Mesodermal cell (in vitro differentiated cells): ENCODE measurements around the gene C1QTNF3.

Source experiments
- H3K27ac ChIP-seq: 2 replicates; pipeline ENCODE4 v1.7.0; 2013; ENCODE audit warnings: mild to moderate bottlenecking, low read depth, low read length, moderate library complexity; ENCODE audit not compliant: severe bottlenecking
- H3K36me3 ChIP-seq: 2 replicates; pipeline ENCODE4 v1.7.1; 2013; ENCODE audit warnings: mild to moderate bottlenecking, low read length, moderate library complexity; ENCODE audit not compliant: control insufficient read depth, insufficient read depth
- H3K4me1 ChIP-seq: one replicate; pipeline ENCODE4 v1.7.1; 2013; ENCODE audit warnings: mild to moderate bottlenecking, low read length; ENCODE audit not compliant: insufficient read depth, control insufficient read depth, poor library complexity, severe bottlenecking
- H3K4me3 ChIP-seq: 2 replicates; pipeline ENCODE4 v1.7.0; 2013; ENCODE audit warnings: low read length, control low read depth, mild to moderate bottlenecking; ENCODE audit not compliant: insufficient read depth, poor library complexity, severe bottlenecking; ENCODE audit errors: extremely low read depth
- H3K9me3 ChIP-seq: 2 replicates; pipeline ENCODE4 v1.7.1; 2013; ENCODE audit warnings: mild to moderate bottlenecking, low read length, moderate library complexity; ENCODE audit not compliant: control insufficient read depth
- WGBS, 2 experiments: methylation state at CpG; one replicate each; pipeline ENCODE4 v1.1.5; 2013; ENCODE audit warnings: missing lambda C conversion rate in 2 of 2; ENCODE audit not compliant: insufficient coverage in 2 of 2; 5-methylcytosine and 5-hydroxymethylcytosine counted together

The C1QTNF3 gene

GRCh38 chr5:34051374-34051980, 8.5 kb upstream of the C1QTNF3 start:
- Histone ChIP-seq H3K36me3 (no peaks in the 10 kb centered on the region), H3K4me1 (peaks cover 10% of the 10 kb centered on the region), H3K27ac (no peak overlapping the region), H3K4me3 (no peak overlapping the region), H3K9me3 (peaks cover 2% of the 10 kb centered on the region)
- WGBS, 2 experiments, result 78% methylated on average over 2 of the region's 4 CpGs; no CpG with 5 or more reads in 1 of the 2 experiments

GRCh38 chr5:34047774-34048572, 5.0 kb upstream of the C1QTNF3 start:
- Histone ChIP-seq H3K36me3 (no peaks in the 10 kb centered on the region), H3K4me1 (peaks cover 7% of the 10 kb centered on the region), H3K4me3 (no peak overlapping the region), H3K27ac (no peak overlapping the region), H3K9me3 (peaks cover 2% of the 10 kb centered on the region)

GRCh38 chr5:34047143-34047542, 4.1 kb upstream of the C1QTNF3 start:
- WGBS, 2 experiments, result 65 to 77% methylated on average over 3 to 4 of the region's 4 CpGs
- Histone ChIP-seq H3K4me3 (no peak overlapping the region), H3K36me3 (no peaks in the 10 kb centered on the region), H3K9me3 (no peaks in the 10 kb centered on the region), H3K27ac (no peak overlapping the region), H3K4me1 (no peaks in the 10 kb centered on the region)

GRCh38 chr5:34045996-34046395, 3.0 kb upstream of the C1QTNF3 start:
- Histone ChIP-seq H3K36me3 (no peaks in the 10 kb centered on the region), H3K4me3 (no peak overlapping the region), H3K9me3 (no peaks in the 10 kb centered on the region), H3K4me1 (no peaks in the 10 kb centered on the region), H3K27ac (no peak overlapping the region)

- Histone ChIP-seq H3K27ac (no peak overlapping the region), H3K36me3 (no peaks in the 10 kb centered on the region), H3K9me3 (no peaks in the 10 kb centered on the region), H3K4me1 (no peaks in the 10 kb centered on the region), H3K4me3 (no peak overlapping the region)
- WGBS, 2 experiments, result 87 to 96% methylated on average over 3 of the region's 3 CpGs
Observed at GRCh38 chr5:34045023-34045422, 2.0 kb upstream of the C1QTNF3 start.

GRCh38 chr5:34042321-34042720, 692 bp downstream of the C1QTNF3 start:
- no peak overlapping the region for H3K27ac ChIP-seq
- no peaks in the 10 kb centered on the region for H3K36me3 ChIP-seq
- H3K4me3 ChIP-seq, result no peak overlapping the region
- peaks cover 6% of the 10 kb centered on the region for H3K4me1 ChIP-seq
- no peaks in the 10 kb centered on the region for H3K9me3 ChIP-seq
- 96 to 99% methylated on average over 4 to 7 of the region's 7 CpGs for WGBS, 2 experiments

- Histone ChIP-seq H3K36me3 (no peaks in the 10 kb centered on the region), H3K4me3 (no peak overlapping the region), H3K4me1 (peaks cover 6% of the 10 kb centered on the region), H3K9me3 (no peaks in the 10 kb centered on the region), H3K27ac (no peak overlapping the region)
- WGBS, 2 experiments, result 100% methylated on average over 1 of the region's 1 CpG; no CpG with 5 or more reads in 1 of the 2 experiments
Observed at GRCh38 chr5:34041247-34041972, 1.6 kb downstream of the C1QTNF3 start.

GRCh38 chr5:34040472-34040871, 2.5 kb downstream of the C1QTNF3 start:
- WGBS, 2 experiments, result 92 to 97% methylated on average over 3 of the region's 3 CpGs

GRCh38 chr5:34039398-34040157, 3.4 kb downstream of the C1QTNF3 start:
- 90 to 97% methylated on average over 4 to 8 of the region's 10 CpGs for WGBS, 2 experiments
- Histone ChIP-seq H3K4me1 (peaks cover 6% of the 10 kb centered on the region), H3K27ac (no peak overlapping the region), H3K4me3 (no peak overlapping the region), H3K9me3 (no peaks in the 10 kb centered on the region), H3K36me3 (no peaks in the 10 kb centered on the region)

More at GRCh38 chr5:34040472-34040871, 2.5 kb downstream of the C1QTNF3 start:
- Histone ChIP-seq H3K36me3 (no peaks in the 10 kb centered on the region), H3K9me3 (no peaks in the 10 kb centered on the region), H3K4me3 (no peak overlapping the region), H3K4me1 (peaks cover 6% of the 10 kb centered on the region), H3K27ac (no peak overlapping the region)

- Histone ChIP-seq H3K4me3 (no peak overlapping the region), H3K36me3 (no peaks in the 10 kb centered on the region), H3K4me1 (peaks cover 6% of the 10 kb centered on the region), H3K9me3 (no peaks in the 10 kb centered on the region), H3K27ac (no peak overlapping the region)
- 79 to 100% methylated on average over 3 of the region's 4 CpGs for WGBS, 2 experiments
Observed at GRCh38 chr5:34038838-34039237, 4.2 kb downstream of the C1QTNF3 start.
